Stimulated activated CD4-positive, alpha-beta T cell treated with anti-CD3 and anti-CD28 coated beads, Interleukin-15, amount 100 ng/mL, for 48 hours (primary cell): ENCODE data around the gene SOCS1.

Experiments
- DNase-seq, 2 donors: peaks; one replicate each; pipeline ENCODE4 v3.0.0-alpha.2; 2020; ENCODE audit warnings: low read depth in 2 of 2

Gene SOCS1

GRCh38 chr16:11204513-11205047, 51.4 kb downstream of the SOCS1 start:
- no peak for DNase-seq
